T-helper 2 cell (primary cell): ENCODE data around the gene CSF1.

ENCODE experiments used
- DNase-seq, 5 experiments: peaks; one replicate each; pipeline versions ENCODE4 v3.0.0 to v3.0.0-alpha.2; 2012 to 2022

CSF1 gene

GRCh38 chr1:109979489-109980091 lies 68.9 kb downstream of the CSF1 start:
- DNase-seq, result no peak
